ENCODE data around the gene B4GALT3.

GRCh38 chr1:161162052-161162451 is 15.3 kb downstream of the B4GALT3 start:
- TF ChIP-seq GATA2 (IDR thresholded peaks at IDR 0.05; ENCODE audit: low read depth, low read length) (no peak), GATA3 (IDR thresholded peaks at IDR 0.05; ENCODE audit: low read depth, low read length) (no peak)

Data from SH-SY5Y (cell line).